WTC11 (cell line): ENCODE measurements around the gene AGAP1. TPM values are rescaled to one million over a fixed set of nuclear protein-coding genes. Genes with fewer than 3 reads are reported as not detected.

Experiments
- ATAC-seq: fragments of 200-7000 bp; cut with Tn5 transposase; 2 replicates; pipeline ENCODE4 v1.10.0; 2021; ENCODE audit warnings: mild to moderate bottlenecking, moderate library complexity
- CTCF ChIA-PET: fragments of 300-600 bp; sonication (Branson Sonifier 250); formaldehyde crosslinking; loops from one replicate; lab custom pipeline; 2021; ENCODE audit warnings: antibody characterized with exemption; lab: Charles Lee
- POLR2A ChIA-PET: fragments of 350-600 bp; sonication (Branson Sonifier 250); formaldehyde crosslinking; loops from one replicate; lab custom pipeline; 2021; ENCODE audit warnings: antibody characterized with exemption; lab: Charles Lee
- DNase-seq: peaks from one replicate; pipeline ENCODE4 v3.0.0; 2021; ENCODE audit warnings: low spot score
- H3K27ac Mint-ChIP-seq: 2 replicates; pipeline ENCODE4 v1.8.0; 2021; ENCODE audit warnings: mixed read lengths
- H3K27me3 Mint-ChIP-seq: 2 replicates; pipeline ENCODE4 v1.8.0; 2021; ENCODE audit warnings: low read depth, mild to moderate bottlenecking, moderate library complexity, mixed read lengths
- H3K36me3 Mint-ChIP-seq: 2 replicates; pipeline ENCODE4 v1.8.0; 2021; ENCODE audit warnings: mixed read lengths
- H3K4me1 Mint-ChIP-seq: 2 replicates; pipeline ENCODE4 v1.8.0; 2022; ENCODE audit warnings: mixed read lengths
- H3K4me3 Mint-ChIP-seq: 2 replicates; pipeline ENCODE4 v1.8.0; 2021; ENCODE audit warnings: mild to moderate bottlenecking, moderate library complexity, mixed read lengths
- H3K9me3 Mint-ChIP-seq: 2 replicates; pipeline ENCODE4 v1.8.0; 2021; ENCODE audit warnings: mixed read lengths
- ARID4B ChIP-seq: sonication (generic); formaldehyde crosslinking; IDR thresholded peaks from 2 replicates; pipeline ENCODE4 v1.8.0; 2023; ENCODE audit warnings: missing genetic modification reagents, mild to moderate bottlenecking, borderline replicate concordance
- FOXK1 ChIP-seq: sonication (generic); formaldehyde crosslinking; IDR thresholded peaks from 2 replicates; pipeline ENCODE4 v1.8.0; 2022; ENCODE audit warnings: mild to moderate bottlenecking, moderate library complexity, missing genetic modification reagents
- MAX ChIP-seq: sonication (generic); formaldehyde crosslinking; IDR thresholded peaks from 2 replicates; pipeline ENCODE4 v1.8.0; 2022; ENCODE audit warnings: mild to moderate bottlenecking, missing genetic modification reagents
- MLX ChIP-seq: sonication (generic); formaldehyde crosslinking; IDR thresholded peaks from 2 replicates; pipeline ENCODE4 v1.8.1; 2023; ENCODE audit warnings: mild to moderate bottlenecking, missing genetic modification reagents, moderate library complexity
- MXD4 ChIP-seq: fragments of 250-450 bp; sonication (Bioruptor Pico); IDR thresholded peaks from 2 replicates; pipeline ENCODE4 v1.8.0; 2021; ENCODE audit warnings: mild to moderate bottlenecking, moderate library complexity, borderline replicate concordance
- NFE2L1 ChIP-seq: sonication (generic); formaldehyde crosslinking; IDR thresholded peaks from 2 replicates; pipeline ENCODE4 v1.8.1; 2023; ENCODE audit warnings: missing genetic modification reagents
- USF2 ChIP-seq: sonication (generic); formaldehyde crosslinking; IDR thresholded peaks from 2 replicates; pipeline ENCODE4 v1.8.1; 2023; ENCODE audit warnings: mild to moderate bottlenecking, missing genetic modification reagents, moderate library complexity
- ZMAT4 ChIP-seq: fragments of 250-450 bp; sonication (Bioruptor Pico); IDR thresholded peaks from 2 replicates; pipeline ENCODE4 v1.9.0; 2021; ENCODE audit warnings: mild to moderate bottlenecking
- ZNF121 ChIP-seq: sonication (generic); formaldehyde crosslinking; IDR thresholded peaks from 2 replicates; pipeline ENCODE4 v1.8.0; 2023; ENCODE audit warnings: missing genetic modification reagents
- ZNF232 ChIP-seq: sonication (generic); formaldehyde crosslinking; IDR thresholded peaks from 2 replicates; pipeline ENCODE4 v1.8.0; 2022; ENCODE audit warnings: mild to moderate bottlenecking, missing genetic modification reagents
- ZNF396 ChIP-seq: fragments of 250-450 bp; sonication (Bioruptor Pico); IDR thresholded peaks from 2 replicates; pipeline ENCODE4 v1.8.0; 2021; ENCODE audit warnings: mild to moderate bottlenecking, moderate library complexity, borderline replicate concordance
- total RNA-seq: library from RNA; stranded (reverse); gene quantifications from 3 replicates; pipeline ENCODE4 v1.2.3, GENCODE V29; 2021

Gene AGAP1
- total RNA-seq, 1 experiment from 2014 or later, result 49.3 TPM

- Mint-ChIP-seq H3K9me3 (no peaks in the 10 kb centered on the region), H3K4me3 (no peak overlapping the region), H3K27me3 (no peaks in the 10 kb centered on the region), H3K36me3 (no peaks in the 10 kb centered on the region), H3K27ac (no peak overlapping the region), H3K4me1 (peaks cover 3% of the 10 kb centered on the region)
- TF ChIP-seq USF2 (no peak), MLX (CRISPR knock-in tag) (no peak)
- no peak for DNase-seq
- ATAC-seq, result no peak
- POLR2A ChIA-PET, result no interaction called here
- CTCF ChIA-PET, result no interaction called here
Measured at GRCh38 chr2:235463893-235464292, 29.9 kb upstream of the AGAP1 start.

- no peak overlapping the region for H3K4me3 Mint-ChIP-seq
- no peaks in the 10 kb centered on the region for H3K27me3 Mint-ChIP-seq
- H3K4me1 Mint-ChIP-seq, result peaks cover 7% of the 10 kb centered on the region
- H3K36me3 Mint-ChIP-seq, result no peaks in the 10 kb centered on the region
- POLR2A ChIA-PET, result no interaction called here
- no peaks in the 10 kb centered on the region for H3K9me3 Mint-ChIP-seq
- TF ChIP-seq ZNF396 (CRISPR knock-in tag) (no peak), ZNF232 (CRISPR knock-in tag) (no peak), USF2 (no peak), ZNF121 (CRISPR knock-in tag) (0 out of 2 replicates have a peak, but pooled peaks have one; percentile 15)
- CTCF ChIA-PET, result interaction anchor here (0.6 to 0.7 kb wide), 3 partner anchors 51 to 344 kb away, joined by 3 to 4 read pairs (median 4); no protein-coding TSS in a partner anchor
- ATAC-seq, result no peak
- DNase-seq, result no peak
- H3K27ac Mint-ChIP-seq, result no peak overlapping the region
Measured at GRCh38 chr2:235467588-235467987, 26.3 kb upstream of the AGAP1 start.

- no peak for DNase-seq
- peaks cover 7% of the 10 kb centered on the region for H3K4me1 Mint-ChIP-seq
- no peak for TF ChIP-seq FOXK1 (CRISPR knock-in tag)
- TF ChIP-seq NFE2L1 (CRISPR knock-in tag), result no peak
- TF ChIP-seq ARID4B, result no peak
- TF ChIP-seq ZMAT4 (CRISPR knock-in tag), result no peak
- no peak for TF ChIP-seq MXD4 (CRISPR knock-in tag)
- no peak for TF ChIP-seq MAX (CRISPR knock-in tag)
- TF ChIP-seq, all 79 proteins: peak for 0
- ChIA-PET POLR2A (interaction anchor here (0.6 kb wide), 1 partner anchor 115 kb away, joined by 3 read pairs; no protein-coding TSS in a partner anchor), CTCF (interaction anchor here (0.6 to 1.3 kb wide), 3 partner anchors 44 to 125 kb away, joined by 3 to 4 read pairs (median 4); no protein-coding TSS in a partner anchor)
- H3K9me3 Mint-ChIP-seq, result no peaks in the 10 kb centered on the region
- H3K27me3 Mint-ChIP-seq, result no peaks in the 10 kb centered on the region
- no peaks in the 10 kb centered on the region for H3K36me3 Mint-ChIP-seq
- no peak overlapping the region for H3K4me3 Mint-ChIP-seq
- peak; percentile 26; the same call in 1 of the 2 replicates for ATAC-seq
- no peak overlapping the region for H3K27ac Mint-ChIP-seq
Measured at GRCh38 chr2:235468978-235469655, 24.7 kb upstream of the AGAP1 start.
